ENCODE measurements around the gene DMGDH.

DNA sequence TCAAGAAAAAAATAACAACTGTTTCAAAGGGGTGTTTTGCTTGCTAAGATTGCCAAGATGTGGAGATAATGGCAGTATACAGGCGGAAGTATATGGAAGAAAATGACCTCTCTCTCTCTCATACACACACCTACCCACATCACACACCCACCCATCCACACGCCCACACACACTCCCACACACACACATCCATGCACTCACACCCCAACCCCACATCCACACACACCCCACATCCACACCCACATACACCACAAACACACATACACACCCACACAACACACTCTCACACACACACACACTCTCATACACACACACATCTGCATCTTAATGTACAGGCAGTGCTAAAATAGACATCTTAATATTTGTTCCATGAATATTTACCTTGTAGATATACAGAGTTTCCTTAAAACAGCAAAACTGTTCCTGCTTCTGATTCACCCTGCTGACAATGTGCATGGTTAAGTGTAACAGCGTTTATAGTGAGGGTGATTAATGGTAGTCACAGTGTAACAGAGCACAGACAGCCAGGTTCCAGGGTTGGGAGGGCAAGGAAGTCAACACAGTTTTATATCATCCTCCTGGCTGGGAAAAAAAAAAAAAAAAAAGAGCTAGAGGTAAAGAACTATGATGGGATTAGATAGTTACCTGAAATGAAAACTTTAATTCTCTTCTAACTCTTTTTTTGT, 8.3 kb upstream of the DMGDH start:
- TF ChIP-seq ZFX (IDR thresholded peaks at IDR 0.05): no peak
- TF ChIP-seq, protein P1, sequence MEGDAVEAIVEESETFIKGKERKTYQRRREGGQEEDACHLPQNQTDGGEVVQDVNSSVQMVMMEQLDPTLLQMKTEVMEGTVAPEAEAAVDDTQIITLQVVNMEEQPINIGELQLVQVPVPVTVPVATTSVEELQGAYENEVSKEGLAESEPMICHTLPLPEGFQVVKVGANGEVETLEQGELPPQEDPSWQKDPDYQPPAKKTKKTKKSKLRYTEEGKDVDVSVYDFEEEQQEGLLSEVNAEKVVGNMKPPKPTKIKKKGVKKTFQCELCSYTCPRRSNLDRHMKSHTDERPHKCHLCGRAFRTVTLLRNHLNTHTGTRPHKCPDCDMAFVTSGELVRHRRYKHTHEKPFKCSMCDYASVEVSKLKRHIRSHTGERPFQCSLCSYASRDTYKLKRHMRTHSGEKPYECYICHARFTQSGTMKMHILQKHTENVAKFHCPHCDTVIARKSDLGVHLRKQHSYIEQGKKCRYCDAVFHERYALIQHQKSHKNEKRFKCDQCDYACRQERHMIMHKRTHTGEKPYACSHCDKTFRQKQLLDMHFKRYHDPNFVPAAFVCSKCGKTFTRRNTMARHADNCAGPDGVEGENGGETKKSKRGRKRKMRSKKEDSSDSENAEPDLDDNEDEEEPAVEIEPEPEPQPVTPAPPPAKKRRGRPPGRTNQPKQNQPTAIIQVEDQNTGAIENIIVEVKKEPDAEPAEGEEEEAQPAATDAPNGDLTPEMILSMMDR (conservative IDR thresholded peaks at IDR 0.05): no peak

Measured in C4-2B (cell line).